Epithelial cell of esophagus (primary cell): ENCODE measurements around the gene KLF3.
A peak's percentile ranks its signal among the peaks of the same experiment; 100 is the strongest.

ENCODE experiments used
- DNase-seq: peaks from one replicate; pipeline ENCODE4 v3.0.0; 2010; ENCODE audit warnings: low read depth
- H3K4me3 ChIP-seq: 2 replicates; pipeline ENCODE4 v1.5.1; 2011; ENCODE audit warnings: mild to moderate bottlenecking, low read length, control low read depth
- CTCF ChIP-seq: IDR thresholded peaks from 2 replicates; pipeline ENCODE4 v1.5.1; 2011; ENCODE audit warnings: low read depth, mild to moderate bottlenecking, low read length, control low read depth, inconsistent platforms; ENCODE audit not compliant: insufficient read depth; ENCODE audit errors: missing control alignments

Gene KLF3

DNA sequence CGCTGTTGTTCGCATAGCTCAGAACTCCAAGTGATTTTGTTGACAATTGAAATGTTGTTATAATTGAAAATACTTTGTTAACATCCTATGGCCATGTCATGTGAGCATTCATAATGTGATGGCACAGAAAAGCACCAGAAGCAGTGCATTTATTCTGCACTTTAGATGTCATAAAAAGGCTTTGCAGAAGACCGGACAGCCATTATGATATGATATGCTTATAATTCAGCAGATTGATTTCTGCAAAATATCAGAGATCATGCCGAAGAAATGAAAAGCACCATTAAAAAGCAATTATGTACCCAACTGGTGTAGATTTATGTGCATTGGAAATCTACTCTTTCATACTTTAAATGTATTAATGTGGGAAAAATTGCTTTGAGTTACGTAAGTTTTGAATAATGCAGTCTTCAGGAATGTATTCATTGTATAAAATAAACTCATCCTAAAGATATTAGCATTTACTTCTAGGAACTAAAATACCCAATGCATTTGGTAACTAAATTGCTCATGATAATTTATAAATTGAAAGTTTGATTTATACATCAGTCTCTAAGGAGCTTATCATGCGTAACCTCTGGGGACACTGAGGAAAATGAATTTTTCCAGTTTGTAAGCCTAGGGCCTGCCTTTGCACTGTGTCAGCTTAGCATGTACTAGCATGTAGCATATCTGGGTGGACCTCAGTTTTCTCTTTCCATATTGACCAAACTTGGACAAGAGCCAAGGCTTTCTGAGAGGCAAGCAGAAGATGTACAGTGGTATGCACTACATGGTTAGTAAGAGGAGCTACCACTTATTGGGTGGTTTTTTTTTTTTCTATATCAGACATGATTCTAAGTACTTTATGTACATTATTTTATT, 75.2 kb downstream of the KLF3 start:
- no peak for TF ChIP-seq CTCF
- H3K4me3 ChIP-seq = no peak overlapping the region
- peak; percentile 82 for DNase-seq

DNA sequence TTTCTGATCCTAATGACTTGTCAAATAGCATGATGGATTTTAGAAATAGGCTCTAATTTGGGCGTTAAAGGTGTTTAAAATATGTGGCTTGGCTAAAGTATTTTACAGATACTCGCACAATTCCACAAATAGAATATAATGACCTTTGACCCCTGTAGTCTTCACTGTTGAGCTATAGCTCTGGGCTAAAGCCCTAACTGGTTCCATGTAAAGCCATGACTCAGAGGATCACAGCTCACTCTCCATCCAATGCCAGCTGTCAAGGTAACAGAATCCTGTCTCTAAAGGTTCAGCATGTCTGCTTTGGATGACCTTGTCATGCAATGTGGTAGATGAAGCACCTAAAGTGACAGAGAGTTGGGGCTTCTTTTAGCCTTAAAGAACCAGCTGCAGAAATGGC, 76.3 kb downstream of the KLF3 start:
- no peak for TF ChIP-seq CTCF
- peak; percentile 46 for DNase-seq
- no peak overlapping the region for H3K4me3 ChIP-seq

- TF ChIP-seq CTCF = no peak
- DNase-seq = no peak
- H3K4me3 ChIP-seq = no peak overlapping the region
Observed at GRCh38 chr4:38743866-38744265, 79.9 kb downstream of the KLF3 start.

DNA sequence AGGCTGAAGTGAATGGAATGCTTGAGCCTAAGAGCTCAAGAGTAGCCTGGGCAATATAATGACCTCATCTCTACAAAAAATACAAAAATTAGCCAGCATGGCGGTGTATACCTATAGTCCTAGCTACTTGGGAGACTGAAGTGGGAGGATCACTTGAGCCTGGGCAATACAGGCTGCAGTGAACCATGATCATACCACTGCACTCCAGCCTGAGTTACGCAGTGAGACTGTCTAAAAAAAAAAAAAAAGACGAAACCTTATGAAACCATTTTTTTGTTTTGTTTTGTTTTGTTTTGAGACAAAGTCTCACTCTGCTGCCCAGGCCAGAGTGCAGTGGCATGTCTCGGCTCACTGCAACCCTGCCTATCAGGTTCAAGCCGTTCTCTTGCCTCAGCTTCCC, 81.9 kb downstream of the KLF3 start:
- H3K4me3 ChIP-seq = no peak overlapping the region
- no peak for DNase-seq
- TF ChIP-seq CTCF = no peak

- no peak for DNase-seq
- no peak for TF ChIP-seq CTCF
- no peak overlapping the region for H3K4me3 ChIP-seq
Observed at GRCh38 chr4:38747629-38748028, 83.6 kb downstream of the KLF3 start.

DNA sequence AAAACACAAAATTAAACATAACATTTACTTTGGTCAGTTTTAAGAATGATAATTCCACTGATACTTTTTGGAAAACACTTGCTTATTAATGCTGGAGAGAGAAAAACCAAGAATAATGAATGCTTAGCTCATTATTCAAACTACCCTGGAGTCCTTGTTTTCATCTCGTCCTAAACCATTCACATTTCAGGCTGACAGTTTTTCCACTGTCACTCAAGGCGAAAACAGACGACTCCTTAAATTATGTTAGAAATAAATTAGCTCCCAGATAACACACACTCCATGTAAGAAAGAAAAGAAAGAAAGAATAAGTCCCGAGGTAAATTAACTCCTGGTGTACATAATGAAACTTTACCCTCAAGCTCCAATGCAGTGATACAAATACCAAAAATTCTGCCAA, 85.3 kb downstream of the KLF3 start:
- DNase-seq = no peak

More for the DNA sequence above, 85.3 kb downstream of the KLF3 start:
- H3K4me3 ChIP-seq = no peak overlapping the region
- TF ChIP-seq CTCF = no peak
